A673 (cell line): ENCODE results near the gene CCDC77.

Experiments used
- CTCF ChIP-seq: fragments of 300-800, 200-600 bp; sonication (generic); conservative IDR thresholded peaks from 2 replicates; pipeline ENCODE4 v1.5.1; 2017; ENCODE audit warnings: low read depth, mild to moderate bottlenecking, antibody characterized with exemption, low read length, moderate library complexity, mixed read lengths
- EZH2 ChIP-seq: fragments of 200-600 bp; sonication (generic); IDR thresholded peaks from 2 replicates; pipeline ENCODE4 v1.6.1; 2017; ENCODE audit warnings: borderline replicate concordance, low read depth, mild to moderate bottlenecking, mixed read lengths, antibody characterized with exemption, low read length; ENCODE audit not compliant: poor library complexity, severe bottlenecking

DNA sequence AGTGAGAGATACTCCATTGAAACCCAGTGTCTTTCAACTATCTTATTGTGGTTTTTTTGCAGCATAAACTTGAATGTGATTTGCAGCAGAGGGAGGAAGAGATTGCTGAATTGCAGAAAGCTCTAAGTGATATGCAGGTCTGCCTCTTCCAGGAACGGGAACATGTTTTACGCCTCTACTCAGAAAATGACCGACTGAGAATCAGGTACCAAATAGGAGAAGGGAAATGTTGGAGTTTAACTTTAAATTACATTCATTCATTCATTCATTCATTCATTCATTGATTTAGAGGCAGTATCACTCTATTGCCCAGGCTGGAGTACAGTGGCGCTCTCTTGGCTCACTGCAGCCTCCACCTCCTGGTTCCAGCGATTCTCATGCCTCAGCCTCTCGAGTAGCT lies 17.0 kb downstream of the CCDC77 start:
- no peak for TF ChIP-seq CTCF
- no peak for TF ChIP-seq EZH2
